Lung (tissue), 12 donors: ENCODE measurements around the gene SERPINI1. TPM values are rescaled to one million over a fixed set of nuclear protein-coding genes. Genes with fewer than 3 reads are reported as not detected.

Experiments used
- ATAC-seq: fragments of 200-7000 bp; cut with Tn5 transposase; one replicate; pipeline ENCODE4 v1.9.1; 2020; ENCODE audit warnings: moderate number of reproducible peaks; ENCODE audit not compliant: insufficient read depth, low FRiP score
- DNase-seq, 3 donors: peaks; one replicate each; pipeline ENCODE4 v3.0.0-alpha.2; 2013 to 2017
- H3K27ac ChIP-seq, 2 donors: one replicate each; pipeline ENCODE4 v1.5.1; 2013; ENCODE audit warnings: mild to moderate bottlenecking in 2 of 2, moderate library complexity in 2 of 2, control low read depth in 1 of 2, inconsistent platforms in 1 of 2, low read depth in 1 of 2, low read length in 1 of 2
- H3K27me3 ChIP-seq, 3 donors: one replicate each; pipeline ENCODE4 v1.5.1; 2013; ENCODE audit warnings: low read length in 2 of 3; ENCODE audit not compliant: control insufficient read depth in 3 of 3, insufficient read depth in 3 of 3
- H3K36me3 ChIP-seq, 4 donors: one replicate each; pipeline ENCODE4 v1.5.1; 2013; ENCODE audit warnings: low read length in 4 of 4, mild to moderate bottlenecking in 1 of 4, moderate library complexity in 1 of 4; ENCODE audit not compliant: control insufficient read depth in 4 of 4, insufficient read depth in 4 of 4
- H3K4me1 ChIP-seq, 5 donors: one replicate each; pipeline ENCODE4 v1.5.1; 2013; ENCODE audit warnings: low read length in 5 of 5, mild to moderate bottlenecking in 2 of 5, moderate library complexity in 1 of 5; ENCODE audit not compliant: control insufficient read depth in 5 of 5, insufficient read depth in 5 of 5
- H3K4me3 ChIP-seq: one replicate; pipeline ENCODE4 v1.5.1; 2013; ENCODE audit warnings: mild to moderate bottlenecking, control low read depth, moderate library complexity
- H3K9ac ChIP-seq, 2 donors: one replicate each; pipeline ENCODE4 v1.5.1; 2013; ENCODE audit warnings: low read length in 2 of 2, control low read depth in 1 of 2; ENCODE audit not compliant: insufficient read depth in 1 of 2
- H3K9me3 ChIP-seq, 4 donors: one replicate each; pipeline ENCODE4 v1.5.1; 2013; ENCODE audit warnings: low read length in 3 of 4, mild to moderate bottlenecking in 1 of 4, moderate library complexity in 1 of 4; ENCODE audit not compliant: control insufficient read depth in 4 of 4, insufficient read depth in 3 of 4
- CTCF ChIP-seq: IDR thresholded peaks from 2 replicates; pipeline ENCODE4 v1.5.1; 2012; ENCODE audit warnings: mild to moderate bottlenecking; ENCODE audit errors: control extremely low read depth, extremely low read depth
- WGBS, 2 donors: extraction: QIAGEN DNeasy Blood & Tissue Kit; methylation state at CpG; one replicate each; pipeline ENCODE4 v1.1.7; 2013; 5-methylcytosine and 5-hydroxymethylcytosine counted together
- polyA plus RNA-seq, 2 donors: library from polyadenylated mRNA; stranded (reverse); fragments of 200-250 nt; gene quantifications; one replicate each; pipeline ENCODE4 v1.2.1, GENCODE V29; 2013
- total RNA-seq, 2 donors: library from RNA; depleted of rRNA in 1 of 2; stranded (reverse); fragments of >200 nt in 1 of 2; gene quantifications; one replicate each; pipeline ENCODE4 v1.2.1, GENCODE V29; 2014 to 2021
- donor health status: control.
- donor health status: control.
- donor health status: Bipolar disorder and iron deficiency.
- donor health status: healthy.
- donor health status: DM: yes; HTN: yes; CAD: no.

SERPINI1 gene
- total and polyA plus RNA-seq, 4 donors: 3.3 to 18.3 (median 5.5) TPM

- TF ChIP-seq CTCF: no peak
- Histone ChIP-seq H3K9ac (no peak overlapping the region), H3K4me3 (no peak overlapping the region), H3K36me3 (no peaks in the 10 kb centered on the region), H3K4me1 (peaks cover 0 to 10% (median 3%) of the 10 kb centered on the region in 5 donors), H3K27ac (no peak overlapping the region), H3K27me3 (no peaks in the 10 kb centered on the region), H3K9me3 (no peaks in the 10 kb centered on the region)
- DNase-seq (peak in 2 of 3 donors; percentile 2 to 42), ATAC-seq (no peak)
- WGBS, 2 donors: 71 to 90% methylated on average over 3 of the region's 3 CpGs
These were observed 116.2 kb downstream of the SERPINI1 start for GRCh38 chr3:167851749-167852148.

- peak in 1 of 3 donors; percentile 21 for DNase-seq
- Histone ChIP-seq H3K9me3 (no peaks in the 10 kb centered on the region), H3K36me3 (no peaks in the 10 kb centered on the region), H3K4me1 (peaks cover 0 to 10% (median 3%) of the 10 kb centered on the region in 5 donors), H3K9ac (no peak overlapping the region), H3K27ac (no peak overlapping the region), H3K4me3 (no peak overlapping the region), H3K27me3 (no peaks in the 10 kb centered on the region)
- ATAC-seq: no peak
- 56 to 78% methylated on average over 2 of the region's 2 CpGs for WGBS, 2 donors
- no peak for TF ChIP-seq CTCF
These were observed 116.7 kb downstream of the SERPINI1 start for GRCh38 chr3:167852216-167852615.

GRCh38 chr3:167854063-167854462 is 118.5 kb downstream of the SERPINI1 start:
- no peak overlapping the region for H3K4me3 ChIP-seq
- no peaks in the 10 kb centered on the region for H3K36me3 ChIP-seq
- DNase-seq (no peak), ATAC-seq (no peak)
- no peak overlapping the region for H3K9ac ChIP-seq
- no peak overlapping the region for H3K27ac ChIP-seq
- no peaks in the 10 kb centered on the region for H3K27me3 ChIP-seq
- 74 to 90% methylated on average over 1 of the region's 1 CpG for WGBS, 2 donors
- TF ChIP-seq CTCF: no peak
- peaks cover 0 to 10% (median 3%) of the 10 kb centered on the region in 5 donors for H3K4me1 ChIP-seq
- no peaks in the 10 kb centered on the region for H3K9me3 ChIP-seq

- Histone ChIP-seq H3K4me1 (peaks cover 0 to 10% (median 3%) of the 10 kb centered on the region in 5 donors), H3K27me3 (no peaks in the 10 kb centered on the region), H3K9ac (no peak overlapping the region), H3K36me3 (no peaks in the 10 kb centered on the region), H3K4me3 (no peak overlapping the region), H3K9me3 (no peaks in the 10 kb centered on the region), H3K27ac (no peak overlapping the region)
- ATAC-seq: no peak
- TF ChIP-seq CTCF: no peak
- peak in 2 of 3 donors; percentile 14 to 42 for DNase-seq
These were observed 119.3 kb downstream of the SERPINI1 start for GRCh38 chr3:167854846-167855245.
